Measurements from ENCODE around the gene NRAS. TPM values are rescaled to one million over a fixed set of nuclear protein-coding genes. Genes with fewer than 3 reads are reported as not detected.

The NRAS gene
- total RNA-seq, 1 experiment from 2014 or later, result 29.1 TPM

DNA sequence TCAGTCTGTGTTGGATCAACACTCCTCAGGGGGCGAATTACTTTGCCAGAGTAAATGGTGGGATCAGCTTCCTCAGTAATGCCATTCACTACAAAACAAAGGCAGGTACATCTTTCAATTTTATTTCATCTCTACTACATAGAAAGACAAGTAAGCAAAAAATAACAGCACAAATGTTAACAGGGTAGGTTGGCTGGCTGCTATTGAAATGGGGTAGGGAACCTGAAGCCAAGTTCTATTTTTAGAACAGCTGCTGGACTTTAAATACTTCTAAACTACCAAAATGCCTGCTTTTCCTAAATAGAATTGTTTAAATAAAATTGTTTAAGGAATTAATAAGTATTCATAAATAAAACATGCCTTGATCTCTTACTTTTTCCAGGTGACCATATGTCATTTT is 7.3 kb upstream of the NRAS start:
- BruUV-seq (replicated peaks), result no TSS peak
- intact Hi-C loops (cut with micrococcal nuclease; ENCODE audit: unreplicated experiment), result no loop called here

DNA sequence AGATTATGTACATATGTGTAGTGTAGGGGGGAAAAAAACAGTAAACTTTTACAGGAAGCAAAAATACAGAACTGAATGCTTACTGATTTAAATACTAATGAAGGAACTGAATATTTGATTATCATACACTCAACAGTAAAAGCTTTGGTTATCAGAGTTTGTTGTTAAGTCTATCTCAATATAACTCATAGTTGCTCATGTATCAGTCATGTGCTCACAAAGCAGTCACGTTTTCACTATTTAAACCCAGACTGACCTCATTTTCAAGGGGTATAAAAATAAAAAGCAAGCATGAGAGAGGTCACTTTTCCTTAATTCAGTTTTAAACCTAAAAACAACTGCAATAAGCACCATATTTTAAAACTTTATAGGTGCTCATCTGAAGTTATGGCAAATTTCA is 6.9 kb upstream of the NRAS start:
- Mint-ChIP-seq H3K27ac (ENCODE audit: unreplicated experiment) (no peak overlapping the region), H3K4me1 (ENCODE audit: low read depth, unreplicated experiment) (peaks cover 11% of the 10 kb centered on the region), H3K4me3 (ENCODE audit: low read depth, unreplicated experiment) (no peak overlapping the region), H3K36me3 (ENCODE audit: insufficient read depth, unreplicated experiment) (peaks cover 62% of the 10 kb centered on the region), H3K27me3 (ENCODE audit: unreplicated experiment) (no peaks in the 10 kb centered on the region), H3K9me3 (ENCODE audit: low read depth, unreplicated experiment) (no peaks in the 10 kb centered on the region)
- BruUV-seq (replicated peaks), result no TSS peak
- CTCF ChIA-PET, result no interaction called here
- TF ChIP-seq, protein P1, sequence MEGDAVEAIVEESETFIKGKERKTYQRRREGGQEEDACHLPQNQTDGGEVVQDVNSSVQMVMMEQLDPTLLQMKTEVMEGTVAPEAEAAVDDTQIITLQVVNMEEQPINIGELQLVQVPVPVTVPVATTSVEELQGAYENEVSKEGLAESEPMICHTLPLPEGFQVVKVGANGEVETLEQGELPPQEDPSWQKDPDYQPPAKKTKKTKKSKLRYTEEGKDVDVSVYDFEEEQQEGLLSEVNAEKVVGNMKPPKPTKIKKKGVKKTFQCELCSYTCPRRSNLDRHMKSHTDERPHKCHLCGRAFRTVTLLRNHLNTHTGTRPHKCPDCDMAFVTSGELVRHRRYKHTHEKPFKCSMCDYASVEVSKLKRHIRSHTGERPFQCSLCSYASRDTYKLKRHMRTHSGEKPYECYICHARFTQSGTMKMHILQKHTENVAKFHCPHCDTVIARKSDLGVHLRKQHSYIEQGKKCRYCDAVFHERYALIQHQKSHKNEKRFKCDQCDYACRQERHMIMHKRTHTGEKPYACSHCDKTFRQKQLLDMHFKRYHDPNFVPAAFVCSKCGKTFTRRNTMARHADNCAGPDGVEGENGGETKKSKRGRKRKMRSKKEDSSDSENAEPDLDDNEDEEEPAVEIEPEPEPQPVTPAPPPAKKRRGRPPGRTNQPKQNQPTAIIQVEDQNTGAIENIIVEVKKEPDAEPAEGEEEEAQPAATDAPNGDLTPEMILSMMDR (IDR thresholded peaks at IDR 0.05; ENCODE audit: unreplicated experiment), result no peak
- intact Hi-C loops (cut with micrococcal nuclease; ENCODE audit: unreplicated experiment), result no loop called here
- DNase-seq, result no peak

More for the DNA sequence above, 7.3 kb upstream of the NRAS start:
- Mint-ChIP-seq H3K4me3 (ENCODE audit: low read depth, unreplicated experiment) (no peak overlapping the region), H3K36me3 (ENCODE audit: insufficient read depth, unreplicated experiment) (peaks cover 60% of the 10 kb centered on the region), H3K9me3 (ENCODE audit: low read depth, unreplicated experiment) (no peaks in the 10 kb centered on the region), H3K27ac (ENCODE audit: unreplicated experiment) (no peak overlapping the region), H3K27me3 (ENCODE audit: unreplicated experiment) (no peaks in the 10 kb centered on the region), H3K4me1 (ENCODE audit: low read depth, unreplicated experiment) (peaks cover 15% of the 10 kb centered on the region)
- CTCF ChIA-PET, result no interaction called here
- TF ChIP-seq, protein P1 (IDR thresholded peaks at IDR 0.05; ENCODE audit: unreplicated experiment), result no peak
- no peak for DNase-seq

DNA sequence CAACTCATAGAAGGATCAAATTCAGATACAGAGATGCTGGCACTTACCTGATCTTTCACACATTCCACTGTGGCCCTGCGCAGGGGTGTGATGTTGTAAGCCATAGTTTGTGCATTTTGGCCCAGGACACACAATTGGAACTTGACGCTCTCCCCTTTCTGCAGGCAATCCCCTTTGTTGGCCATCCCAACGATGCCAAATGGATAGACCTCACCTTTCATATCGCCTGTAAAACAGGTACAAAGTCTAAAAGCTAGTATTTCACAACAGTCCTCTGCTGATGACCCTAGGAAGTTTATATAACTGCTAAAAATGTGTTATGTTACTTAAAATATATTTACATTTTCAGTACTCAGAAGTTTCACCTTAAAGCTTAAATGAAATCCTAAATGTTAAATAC is 3.9 kb upstream of the NRAS start:
- TF ChIP-seq, protein P1 (IDR thresholded peaks at IDR 0.05; ENCODE audit: unreplicated experiment), result no peak
- peaks cover 67% of the 10 kb centered on the region for H3K36me3 Mint-ChIP-seq (ENCODE audit: insufficient read depth, unreplicated experiment)
- H3K27me3 Mint-ChIP-seq (ENCODE audit: unreplicated experiment), result no peaks in the 10 kb centered on the region
- intact Hi-C loops (cut with micrococcal nuclease; ENCODE audit: unreplicated experiment), result no loop called here
- no peak for DNase-seq
- no TSS peak for BruUV-seq (replicated peaks)
- H3K4me1 Mint-ChIP-seq (ENCODE audit: low read depth, unreplicated experiment), result no peaks in the 10 kb centered on the region
- H3K9me3 Mint-ChIP-seq (ENCODE audit: low read depth, unreplicated experiment), result no peaks in the 10 kb centered on the region
- CTCF ChIA-PET, result no interaction called here
- no peak overlapping the region for H3K4me3 Mint-ChIP-seq (ENCODE audit: low read depth, unreplicated experiment)
- H3K27ac Mint-ChIP-seq (ENCODE audit: unreplicated experiment), result no peak overlapping the region

DNA sequence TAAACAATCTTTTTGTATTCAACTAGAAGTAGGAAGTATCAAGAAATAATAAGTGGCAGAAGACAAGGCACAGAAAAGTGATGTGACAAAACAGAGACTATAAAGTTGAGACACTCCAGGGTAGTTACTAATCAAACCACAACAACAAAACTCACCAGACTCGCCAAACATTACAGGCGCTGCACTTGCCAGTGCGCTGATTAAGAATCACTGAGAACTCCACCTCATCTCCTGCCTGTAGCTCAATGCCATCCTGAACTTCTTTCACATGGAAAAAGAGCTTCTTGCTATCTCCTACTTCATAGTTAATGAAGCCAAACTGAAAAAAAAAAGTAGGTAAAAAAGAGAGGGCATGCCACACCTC is 2.8 kb upstream of the NRAS start:
- no peak for DNase-seq
- no peaks in the 10 kb centered on the region for H3K27me3 Mint-ChIP-seq (ENCODE audit: unreplicated experiment)
- H3K36me3 Mint-ChIP-seq (ENCODE audit: insufficient read depth, unreplicated experiment), result peaks cover 58% of the 10 kb centered on the region
- TF ChIP-seq, protein P1 (IDR thresholded peaks at IDR 0.05; ENCODE audit: unreplicated experiment), result no peak
- intact Hi-C loops (cut with micrococcal nuclease; ENCODE audit: unreplicated experiment), result no loop called here
- no peak overlapping the region for H3K27ac Mint-ChIP-seq (ENCODE audit: unreplicated experiment)
- H3K9me3 Mint-ChIP-seq (ENCODE audit: low read depth, unreplicated experiment), result no peaks in the 10 kb centered on the region
- no TSS peak for BruUV-seq (replicated peaks)
- CTCF ChIA-PET, result interaction anchor here (0.5 to 0.6 kb wide), 2 partner anchors 92 to 306 kb away, joined by 3 to 4 read pairs; no protein-coding TSS in a partner anchor
- H3K4me3 Mint-ChIP-seq (ENCODE audit: low read depth, unreplicated experiment), result no peak overlapping the region
- H3K4me1 Mint-ChIP-seq (ENCODE audit: low read depth, unreplicated experiment), result no peaks in the 10 kb centered on the region

Measured in Calu3 (cell line).